RWPE2 (cell line): ENCODE data around the gene NALCN.
A peak's percentile ranks its signal among the peaks of the same experiment; 100 is the strongest.

Experiments
- ATAC-seq: fragments of 200-7000 bp; cut with Tn5 transposase; 3 replicates; pipeline ENCODE4 v1.9.1; 2021; ENCODE audit warnings: low read depth
- DNase-seq: peaks from one replicate; pipeline ENCODE4 v3.0.0-alpha.2; 2020; ENCODE audit warnings: low spot score
- H3K27ac ChIP-seq: fragments of 450-650 bp; 2 replicates; pipeline ENCODE4 v1.5.1; 2017; ENCODE audit warnings: mild to moderate bottlenecking; ENCODE audit not compliant: poor library complexity, severe bottlenecking
- H3K27me3 ChIP-seq: fragments of 250-450 bp; sonication (Bioruptor Pico); 2 replicates; pipeline ENCODE4 v1.5.1; 2021; ENCODE audit warnings: mild to moderate bottlenecking, moderate library complexity; ENCODE audit not compliant: insufficient read depth, poor library complexity, severe bottlenecking
- H3K36me3 ChIP-seq: fragments of 250-450 bp; sonication (Bioruptor Pico); 2 replicates; pipeline ENCODE4 v1.5.1; 2020; ENCODE audit warnings: low read depth, mild to moderate bottlenecking, moderate library complexity
- H3K4me1 ChIP-seq: fragments of 250-450 bp; sonication (Bioruptor Pico); 2 replicates; pipeline ENCODE4 v1.5.1; 2021; ENCODE audit warnings: mild to moderate bottlenecking, moderate library complexity; ENCODE audit not compliant: insufficient read depth, poor library complexity, severe bottlenecking
- H3K4me3 ChIP-seq: fragments of 250-450 bp; sonication (Bioruptor Pico); 2 replicates; pipeline ENCODE4 v1.5.1; 2021; ENCODE audit warnings: mild to moderate bottlenecking, moderate library complexity; ENCODE audit not compliant: severe bottlenecking
- H3K9me3 ChIP-seq: fragments of 250-450 bp; sonication (Bioruptor Pico); 2 replicates; pipeline ENCODE4 v1.5.1; 2021; ENCODE audit warnings: mild to moderate bottlenecking, moderate library complexity; ENCODE audit not compliant: severe bottlenecking
- TF ChIP-seq, protein P1 (sequence below): fragments of 450-650 bp; IDR thresholded peaks from one replicate; pipeline ENCODE4 v1.5.1; 2017; ENCODE audit warnings: mild to moderate bottlenecking, moderate library complexity; ENCODE audit not compliant: poor library complexity, severe bottlenecking

Gene NALCN

DNA sequence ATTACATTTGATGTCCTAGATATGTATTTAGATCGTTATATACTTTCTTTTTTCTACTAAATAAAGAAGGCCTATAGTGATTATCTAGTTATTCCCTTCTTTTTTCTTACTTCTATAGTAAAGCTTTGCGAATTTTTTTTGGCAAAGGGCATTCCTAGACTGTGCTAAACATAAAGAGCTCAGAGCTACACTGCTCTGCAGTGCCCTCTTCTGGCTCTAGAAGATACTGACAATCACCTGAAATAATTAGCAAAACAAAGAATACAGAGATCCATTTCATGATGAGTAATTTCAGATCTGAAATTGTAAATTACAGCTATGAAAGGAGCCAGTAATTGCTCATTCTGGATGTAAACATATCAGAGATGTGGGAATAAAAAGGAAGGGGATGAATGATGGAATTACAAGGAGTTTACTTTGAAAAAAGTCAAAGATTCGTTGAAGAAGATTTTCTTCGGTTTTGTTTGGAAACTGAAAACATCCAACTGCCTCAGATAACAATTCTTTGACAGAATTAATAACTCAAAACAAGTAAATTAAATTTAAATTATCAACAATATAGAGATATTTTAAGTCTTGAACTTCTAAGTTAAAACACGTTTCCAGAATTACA, 288.5 kb downstream of the NALCN start:
- Histone ChIP-seq H3K36me3 (no peaks in the 10 kb centered on the region), H3K27ac (no peak overlapping the region), H3K9me3 (no peaks in the 10 kb centered on the region), H3K4me1 (no peaks in the 10 kb centered on the region), H3K27me3 (peaks cover 4% of the 10 kb centered on the region), H3K4me3 (no peak overlapping the region)
- DNase-seq (no peak), ATAC-seq (peak; percentile 68)
- TF ChIP-seq, protein P1, sequence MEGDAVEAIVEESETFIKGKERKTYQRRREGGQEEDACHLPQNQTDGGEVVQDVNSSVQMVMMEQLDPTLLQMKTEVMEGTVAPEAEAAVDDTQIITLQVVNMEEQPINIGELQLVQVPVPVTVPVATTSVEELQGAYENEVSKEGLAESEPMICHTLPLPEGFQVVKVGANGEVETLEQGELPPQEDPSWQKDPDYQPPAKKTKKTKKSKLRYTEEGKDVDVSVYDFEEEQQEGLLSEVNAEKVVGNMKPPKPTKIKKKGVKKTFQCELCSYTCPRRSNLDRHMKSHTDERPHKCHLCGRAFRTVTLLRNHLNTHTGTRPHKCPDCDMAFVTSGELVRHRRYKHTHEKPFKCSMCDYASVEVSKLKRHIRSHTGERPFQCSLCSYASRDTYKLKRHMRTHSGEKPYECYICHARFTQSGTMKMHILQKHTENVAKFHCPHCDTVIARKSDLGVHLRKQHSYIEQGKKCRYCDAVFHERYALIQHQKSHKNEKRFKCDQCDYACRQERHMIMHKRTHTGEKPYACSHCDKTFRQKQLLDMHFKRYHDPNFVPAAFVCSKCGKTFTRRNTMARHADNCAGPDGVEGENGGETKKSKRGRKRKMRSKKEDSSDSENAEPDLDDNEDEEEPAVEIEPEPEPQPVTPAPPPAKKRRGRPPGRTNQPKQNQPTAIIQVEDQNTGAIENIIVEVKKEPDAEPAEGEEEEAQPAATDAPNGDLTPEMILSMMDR, result peak; percentile 93

DNA sequence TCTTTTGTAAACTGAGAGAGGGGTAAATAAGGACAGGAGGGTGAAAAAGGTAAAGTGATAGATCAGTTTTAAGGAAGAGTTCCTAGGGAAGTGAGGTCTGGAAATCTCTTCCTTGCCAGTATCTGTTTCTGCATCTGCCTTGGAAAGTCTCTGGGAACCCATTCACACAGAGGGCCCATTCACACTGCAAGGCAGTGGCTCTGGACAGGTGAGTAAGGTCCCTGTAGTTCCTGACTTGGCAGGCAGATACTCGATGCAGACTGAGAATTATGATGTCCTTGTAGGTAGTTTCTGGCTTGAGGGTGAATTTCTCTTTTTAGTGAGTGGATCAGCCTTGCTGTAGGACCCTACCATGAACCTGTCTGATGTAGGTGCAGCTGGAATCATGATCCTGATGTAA, 293.3 kb downstream of the NALCN start:
- H3K9me3 ChIP-seq, result no peaks in the 10 kb centered on the region
- H3K36me3 ChIP-seq, result no peaks in the 10 kb centered on the region
- H3K4me3 ChIP-seq, result no peak overlapping the region
- H3K27me3 ChIP-seq, result no peaks in the 10 kb centered on the region
- no peak for DNase-seq
- ATAC-seq, result no peak
- no peak overlapping the region for H3K27ac ChIP-seq
- TF ChIP-seq, protein P1, result no peak
- H3K4me1 ChIP-seq, result no peaks in the 10 kb centered on the region

DNA sequence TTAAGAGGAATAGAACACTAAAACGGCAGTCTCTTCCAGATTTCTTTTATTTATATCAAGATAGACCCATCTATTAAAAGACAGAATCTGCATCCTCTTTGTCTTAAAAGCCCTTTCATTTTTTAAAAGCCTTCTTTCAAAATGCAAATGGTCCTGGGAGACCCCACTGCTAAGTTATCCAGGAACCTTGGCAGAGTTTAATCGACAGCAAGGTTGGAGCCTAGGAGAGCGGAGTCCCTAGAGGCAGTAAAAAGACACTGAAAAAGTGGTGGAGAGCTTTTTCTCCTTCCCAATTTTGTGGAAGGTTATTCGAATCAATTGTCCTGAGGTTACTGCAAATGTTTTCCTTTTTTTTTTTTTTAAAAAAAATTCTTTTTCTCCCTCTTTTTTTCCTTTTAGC, 294.7 kb downstream of the NALCN start:
- Histone ChIP-seq H3K4me3 (no peak overlapping the region), H3K9me3 (no peaks in the 10 kb centered on the region), H3K27ac (no peak overlapping the region), H3K36me3 (no peaks in the 10 kb centered on the region), H3K4me1 (no peaks in the 10 kb centered on the region), H3K27me3 (no peaks in the 10 kb centered on the region)
- no peak for DNase-seq
- ATAC-seq, result no peak
- TF ChIP-seq, protein P1, result no peak

DNA sequence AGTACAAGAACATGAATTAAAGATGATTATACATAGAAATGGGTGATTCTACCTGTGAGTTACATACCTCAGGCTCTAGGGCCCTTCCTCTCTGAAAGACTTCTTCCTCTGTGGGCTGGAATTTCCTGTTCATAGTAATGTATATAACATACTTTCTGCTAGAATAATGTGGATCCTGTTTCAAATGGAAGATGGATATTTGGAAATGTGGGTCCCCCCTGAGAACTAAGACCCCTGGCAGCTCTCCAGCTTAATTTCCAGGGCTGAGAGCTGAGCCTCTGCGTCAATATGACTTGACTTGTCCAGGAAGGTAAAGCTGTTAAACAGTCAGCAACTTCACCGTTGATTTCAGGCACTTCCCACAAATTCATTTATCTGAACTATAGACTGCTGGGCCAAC, 296.3 kb downstream of the NALCN start:
- H3K9me3 ChIP-seq, result no peaks in the 10 kb centered on the region
- H3K4me1 ChIP-seq, result no peaks in the 10 kb centered on the region
- no peaks in the 10 kb centered on the region for H3K36me3 ChIP-seq
- H3K27me3 ChIP-seq, result no peaks in the 10 kb centered on the region
- no peak for ATAC-seq
- H3K4me3 ChIP-seq, result no peak overlapping the region
- TF ChIP-seq, protein P1, result no peak
- H3K27ac ChIP-seq, result no peak overlapping the region
- DNase-seq, result no peak

DNA sequence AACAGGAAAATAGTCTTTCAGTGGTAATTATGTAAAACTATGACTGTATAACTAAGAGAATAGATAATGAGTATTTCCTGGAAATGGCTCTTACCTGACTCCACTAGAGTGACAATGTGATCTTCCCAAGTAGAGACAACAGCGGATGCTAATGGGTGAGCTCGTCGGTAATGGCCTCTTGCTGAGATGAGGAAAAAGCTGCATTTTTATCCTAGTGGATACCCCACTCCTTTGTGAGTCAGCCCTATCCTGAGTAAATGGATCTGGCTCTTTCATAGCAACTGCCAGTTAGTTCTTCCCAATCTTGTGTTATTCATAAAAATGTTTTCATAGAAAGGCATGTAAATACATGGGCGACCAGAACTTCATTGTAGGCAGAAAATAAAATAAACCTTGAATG, 299.5 kb downstream of the NALCN start:
- no peak overlapping the region for H3K4me3 ChIP-seq
- TF ChIP-seq, protein P1, result no peak
- DNase-seq (no peak), ATAC-seq (no peak)
- no peaks in the 10 kb centered on the region for H3K27me3 ChIP-seq
- no peaks in the 10 kb centered on the region for H3K36me3 ChIP-seq
- H3K4me1 ChIP-seq, result no peaks in the 10 kb centered on the region
- H3K27ac ChIP-seq, result no peak overlapping the region
- no peaks in the 10 kb centered on the region for H3K9me3 ChIP-seq
